HCT116 (cell line): ENCODE data around the gene DYNC1LI1. TPM values are rescaled to one million over a fixed set of nuclear protein-coding genes. Genes with fewer than 3 reads are reported as not detected.

Source experiments
- ATAC-seq: fragments of 200-7000 bp; cut with Tn5 transposase; 2 replicates; pipeline ENCODE4 v1.9.1; 2020; ENCODE audit warnings: mild to moderate bottlenecking, moderate library complexity
- BruUV-seq: library from RNA; stranded (reverse); fragments of 400-500 nt; replicated peaks from 2 replicates; lab custom pipeline; 2021; lab: Mats Ljungman, UMichigan
- CTCF ChIA-PET: fragments of 300-600 bp; sonication (Branson Sonifier 250); formaldehyde crosslinking; loops from one replicate; lab custom pipeline; 2021; ENCODE audit warnings: antibody characterized with exemption; lab: Charles Lee
- POLR2A ChIA-PET: fragments of 300-600, 350-600 bp; sonication (Branson Sonifier 250); formaldehyde crosslinking; loops from one replicate; lab custom pipeline; 2021; ENCODE audit warnings: antibody characterized with exemption; lab: Charles Lee
- RAD21 ChIA-PET, 2 experiments: fragments of 300-600 bp; sonication (Branson Sonifier 250); formaldehyde crosslinking; loops; one replicate each; lab custom pipeline; 2023; ENCODE audit warnings: low total read pairs in 2 of 2; ENCODE audit not compliant: uncharacterized antibody in 2 of 2, unreplicated experiment in 2 of 2, low non-redundant PET in 1 of 2; lab: Charles Lee
- DNase-seq: peaks from one replicate; pipeline ENCODE4 v3.0.0-alpha.2; 2010; ENCODE audit warnings: low read depth, low spot score
- H2AFZ ChIP-seq: fragments of 200-600 bp; shearing (Covaris generic), sonication (generic); 2 replicates; pipeline ENCODE4 v1.6.1; 2017; ENCODE audit warnings: low read depth, mixed run types, mixed read lengths, antibody characterized with exemption, low read length; ENCODE audit not compliant: poor library complexity, severe bottlenecking
- H3K27ac ChIP-seq: 2 replicates; pipeline ENCODE4 v1.5.1; 2012; ENCODE audit warnings: low read depth, low read length
- H3K27me3 ChIP-seq: fragments of 200-600 bp; sonication (generic); 2 replicates; pipeline ENCODE4 v1.6.1; 2016; ENCODE audit warnings: mixed run types, low read length, mixed read lengths; ENCODE audit not compliant: insufficient read depth
- H3K36me3 ChIP-seq, 2 experiments: fragments of 200-500 bp in 1 of 2; fragments of 200-600 bp in 1 of 2; sonication (Bioruptor generic) in 1 of 2; sonication (generic) in 1 of 2; 2 replicates each; pipeline versions ENCODE4 v1.5.1 to v1.6.1; 2014 to 2016; ENCODE audit warnings: low read length in 2 of 2, inconsistent platforms in 1 of 2, mixed read lengths in 1 of 2, mixed run types in 1 of 2; ENCODE audit not compliant: insufficient read depth in 2 of 2, control insufficient read depth in 1 of 2
- H3K4me1 ChIP-seq, 2 experiments: fragments of 200-600 bp in 1 of 2; sonication (generic) in 1 of 2; 2 replicates each; pipeline versions ENCODE4 v1.5.1 to v1.6.1; 2012 to 2017; ENCODE audit warnings: low read length in 2 of 2, inconsistent platforms in 1 of 2, mild to moderate bottlenecking in 1 of 2, mixed read lengths in 1 of 2, mixed run types in 1 of 2, moderate library complexity in 1 of 2; ENCODE audit not compliant: insufficient read depth in 2 of 2, control insufficient read depth in 1 of 2
- H3K4me2 ChIP-seq: fragments of 200-600 bp; sonication (generic); 2 replicates; pipeline ENCODE4 v1.6.1; 2017; ENCODE audit warnings: mixed run types, low read length, mixed read lengths
- H3K4me3 ChIP-seq, 2 experiments: fragments of 200-600 bp in 1 of 2; sonication (generic) in 1 of 2; replicated peaks in 1 of 2; 2 replicates each; pipeline ENCODE4 v1.5.1; 2011 to 2016; ENCODE audit warnings: low read length in 2 of 2, control low read depth in 1 of 2, low read depth in 1 of 2, mild to moderate bottlenecking in 1 of 2, mixed read lengths in 1 of 2, mixed run types in 1 of 2
- H3K79me2 ChIP-seq: fragments of 200-600 bp; sonication (generic); 2 replicates; pipeline ENCODE4 v1.6.1; 2017; ENCODE audit warnings: mild to moderate bottlenecking, mixed run types, low read length, moderate library complexity, mixed read lengths; ENCODE audit not compliant: insufficient read depth
- H3K9ac ChIP-seq: fragments of 200-600 bp; sonication (generic); 2 replicates; pipeline ENCODE4 v1.6.1; 2016; ENCODE audit warnings: low read length, mixed read lengths
- H3K9me2 ChIP-seq: fragments of 200-600 bp; sonication (generic), shearing (Covaris generic); 2 replicates; pipeline ENCODE4 v1.6.1; 2017; ENCODE audit warnings: mixed run types, mild to moderate bottlenecking, moderate library complexity; ENCODE audit not compliant: insufficient read depth
- H3K9me3 ChIP-seq, 2 experiments: fragments of 200-500 bp in 1 of 2; fragments of 200-600 bp in 1 of 2; sonication (Bioruptor generic) in 1 of 2; sonication (generic) in 1 of 2; 2 replicates each; pipeline ENCODE4 v1.6.1; 2014 to 2017; ENCODE audit warnings: low read length in 2 of 2, mixed read lengths in 2 of 2, inconsistent platforms in 1 of 2, low read depth in 1 of 2, mild to moderate bottlenecking in 1 of 2, mixed run types in 1 of 2, moderate library complexity in 1 of 2; ENCODE audit not compliant: control insufficient read depth in 1 of 2, insufficient read depth in 1 of 2
- H4K20me1 ChIP-seq: fragments of 200-600 bp; sonication (generic), shearing (Covaris generic); 2 replicates; pipeline ENCODE4 v1.6.1; 2017; ENCODE audit warnings: mixed run types, mild to moderate bottlenecking, moderate library complexity; ENCODE audit not compliant: insufficient read depth
- CBX3 ChIP-seq: IDR thresholded peaks from 2 replicates; pipeline ENCODE4 v1.6.1; 2012; ENCODE audit warnings: low read depth
- CEBPB ChIP-seq: IDR thresholded peaks from 2 replicates; pipeline ENCODE4 v1.6.1; 2012; ENCODE audit warnings: low read depth
- EGR1 ChIP-seq: IDR thresholded peaks from 2 replicates; pipeline ENCODE4 v1.6.1; 2012; ENCODE audit warnings: low read depth
- ELF1 ChIP-seq: IDR thresholded peaks from 2 replicates; pipeline ENCODE4 v1.6.1; 2012; ENCODE audit warnings: low read depth, borderline replicate concordance
- EZH2 ChIP-seq: fragments of 200-600 bp; sonication (generic); IDR thresholded peaks from 2 replicates; pipeline ENCODE4 v1.6.1; 2017; ENCODE audit warnings: antibody characterized with exemption, mixed run types
- EZH2phosphoT487 ChIP-seq: fragments of 200-600 bp; IDR thresholded peaks from 2 replicates; pipeline ENCODE4 v1.6.1; 2018; ENCODE audit warnings: antibody characterized with exemption, borderline replicate concordance
- FOSL1 ChIP-seq: IDR thresholded peaks from 2 replicates; pipeline ENCODE4 v1.6.1; 2012; ENCODE audit warnings: low read depth
- POLR2A ChIP-seq: IDR thresholded peaks from 2 replicates; pipeline ENCODE4 v1.7.0; 2011; ENCODE audit warnings: borderline replicate concordance; ENCODE audit not compliant: insufficient read depth, insufficient read length; ENCODE audit errors: extremely low read depth
- RAD21 ChIP-seq: IDR thresholded peaks from 2 replicates; pipeline ENCODE4 v1.6.1; 2012; ENCODE audit warnings: low read depth, mild to moderate bottlenecking
- SIN3A ChIP-seq: IDR thresholded peaks from 2 replicates; pipeline ENCODE4 v1.6.1; 2012; ENCODE audit warnings: low read depth
- SP1 ChIP-seq: IDR thresholded peaks from 2 replicates; pipeline ENCODE4 v1.6.1; 2012; ENCODE audit warnings: low read depth
- intact Hi-C: fragments of 100-400 bp; cut with micrococcal nuclease; formaldehyde crosslinking; loops from 2 replicates; pipeline ENCODE4 v1.10.0; 2022
- total RNA-seq: library from RNA; stranded (reverse); gene quantifications from one replicate; pipeline ENCODE4 v1.2.1, GENCODE V29; 2021; ENCODE audit not compliant: unreplicated experiment
- TF ChIP-seq, protein P1 (sequence below): IDR thresholded peaks from 2 replicates; pipeline ENCODE4 v1.6.1; 2012; ENCODE audit warnings: low read depth

Gene DYNC1LI1
- total RNA-seq, 1 experiment from 2014 or later = 39.4 TPM

- H3K9ac ChIP-seq = peak overlapping the region; percentile 92
- BruUV-seq = no TSS peak
- peak; percentile 29; the same call in 1 of the 2 replicates for TF ChIP-seq SIN3A
- no peak for TF ChIP-seq SP1
- TF ChIP-seq, all 23 proteins: peak for 1
- 0 out of 2 replicates have a peak, but pooled peaks cover 4% of the 10 kb centered on the region for H4K20me1 ChIP-seq
- CTCF ChIA-PET = interaction anchor here (0.8 kb wide), 1 partner anchor 115 kb away, joined by 3 read pairs; the partner anchor contains the start of gene CNOT10
- peaks cover 7 to 20% of the 10 kb centered on the region in 2 experiments; a peak in 3 of 4 replicates for H3K4me1 ChIP-seq
- RAD21 ChIA-PET = no interaction called here
- H3K27ac ChIP-seq = peak overlapping the region; percentile 97
- H3K9me2 ChIP-seq = no peaks in the 10 kb centered on the region
- H3K4me2 ChIP-seq = peak overlapping the region; percentile 78
- no peak overlapping the region for H2AFZ ChIP-seq
- POLR2A ChIA-PET = interaction anchor here (1.3 kb wide), 1 partner anchor 150 kb away, joined by 3 read pairs; no protein-coding TSS in a partner anchor
- H3K36me3 ChIP-seq = peaks cover 0 to 10% of the 10 kb centered on the region in 2 experiments; a peak in 1 of 4 replicates
- intact Hi-C loops = loop anchor here (5.0 kb wide), 1 partner anchor 177 kb away; the partner anchor contains the start of gene CMTM7
- H3K4me3 ChIP-seq = peak overlapping the region; percentile 79 to 87
- no peaks in the 10 kb centered on the region for H3K27me3 ChIP-seq
- DNase-seq = no peak
- peaks cover 52% of the 10 kb centered on the region for H3K79me2 ChIP-seq
- no peaks in the 10 kb centered on the region for H3K9me3 ChIP-seq
- peak; percentile 67 for ATAC-seq
Measured at GRCh38 chr3:32569540-32570420, 878 bp downstream of the DYNC1LI1 start.

GRCh38 chr3:32568953-32569352 is 1.7 kb downstream of the DYNC1LI1 start:
- Histone ChIP-seq H3K4me1 (peaks cover 7 to 20% of the 10 kb centered on the region in 2 experiments; a peak in 3 of 4 replicates), H3K27ac (no peak overlapping the region), H3K27me3 (no peaks in the 10 kb centered on the region)
- no peak for DNase-seq
- TF ChIP-seq RAD21 = no peak
- no peak for TF ChIP-seq EZH2
- TF ChIP-seq, protein P1, sequence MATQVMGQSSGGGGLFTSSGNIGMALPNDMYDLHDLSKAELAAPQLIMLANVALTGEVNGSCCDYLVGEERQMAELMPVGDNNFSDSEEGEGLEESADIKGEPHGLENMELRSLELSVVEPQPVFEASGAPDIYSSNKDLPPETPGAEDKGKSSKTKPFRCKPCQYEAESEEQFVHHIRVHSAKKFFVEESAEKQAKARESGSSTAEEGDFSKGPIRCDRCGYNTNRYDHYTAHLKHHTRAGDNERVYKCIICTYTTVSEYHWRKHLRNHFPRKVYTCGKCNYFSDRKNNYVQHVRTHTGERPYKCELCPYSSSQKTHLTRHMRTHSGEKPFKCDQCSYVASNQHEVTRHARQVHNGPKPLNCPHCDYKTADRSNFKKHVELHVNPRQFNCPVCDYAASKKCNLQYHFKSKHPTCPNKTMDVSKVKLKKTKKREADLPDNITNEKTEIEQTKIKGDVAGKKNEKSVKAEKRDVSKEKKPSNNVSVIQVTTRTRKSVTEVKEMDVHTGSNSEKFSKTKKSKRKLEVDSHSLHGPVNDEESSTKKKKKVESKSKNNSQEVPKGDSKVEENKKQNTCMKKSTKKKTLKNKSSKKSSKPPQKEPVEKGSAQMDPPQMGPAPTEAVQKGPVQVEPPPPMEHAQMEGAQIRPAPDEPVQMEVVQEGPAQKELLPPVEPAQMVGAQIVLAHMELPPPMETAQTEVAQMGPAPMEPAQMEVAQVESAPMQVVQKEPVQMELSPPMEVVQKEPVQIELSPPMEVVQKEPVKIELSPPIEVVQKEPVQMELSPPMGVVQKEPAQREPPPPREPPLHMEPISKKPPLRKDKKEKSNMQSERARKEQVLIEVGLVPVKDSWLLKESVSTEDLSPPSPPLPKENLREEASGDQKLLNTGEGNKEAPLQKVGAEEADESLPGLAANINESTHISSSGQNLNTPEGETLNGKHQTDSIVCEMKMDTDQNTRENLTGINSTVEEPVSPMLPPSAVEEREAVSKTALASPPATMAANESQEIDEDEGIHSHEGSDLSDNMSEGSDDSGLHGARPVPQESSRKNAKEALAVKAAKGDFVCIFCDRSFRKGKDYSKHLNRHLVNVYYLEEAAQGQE = no peak
- no peak for TF ChIP-seq EGR1
- TF ChIP-seq CEBPB = no peak
- no peak for TF ChIP-seq CBX3
- TF ChIP-seq ELF1 = no peak
- TF ChIP-seq EZH2phosphoT487 = no peak
- no peak for TF ChIP-seq POLR2A
- TF ChIP-seq SIN3A = no peak
- TF ChIP-seq FOSL1 = no peak
- TF ChIP-seq, all 23 proteins: peak for 0
- Histone ChIP-seq H3K4me2 (peak overlapping the region; percentile 78), H3K9me3 (no peaks in the 10 kb centered on the region), H2AFZ (no peak overlapping the region), H4K20me1 (0 out of 2 replicates have a peak, but pooled peaks cover 4% of the 10 kb centered on the region), H3K9ac (no peak overlapping the region), H3K9me2 (no peaks in the 10 kb centered on the region), H3K36me3 (peaks cover 0 to 10% of the 10 kb centered on the region in 2 experiments; a peak in 1 of 4 replicates), H3K79me2 (peaks cover 60% of the 10 kb centered on the region), H3K4me3 (peak overlapping the region in 1 of 2 experiments; percentile 87; a peak in 1 of 4 replicates)
- no TSS peak for BruUV-seq
- intact Hi-C loops = no loop called here
- ATAC-seq = no peak
- CTCF ChIA-PET = no interaction called here
- POLR2A ChIA-PET = no interaction called here
- RAD21 ChIA-PET = no interaction called here
